HepG2 (cell line): ENCODE data around the gene AAMP. TPM values are rescaled to one million over a fixed set of nuclear protein-coding genes. Genes with fewer than 3 reads are reported as not detected.

Experiments used
- ADNP ChIP-seq: sonication (generic); formaldehyde crosslinking; IDR thresholded peaks from 2 replicates; pipeline ENCODE4 v1.4.0; 2020; ENCODE audit warnings: missing genetic modification reagents
- GFI1 ChIP-seq: sonication (generic); formaldehyde crosslinking; IDR thresholded peaks from 2 replicates; pipeline ENCODE4 v1.5.0; 2020; ENCODE audit warnings: missing genetic modification reagents, mild to moderate bottlenecking, borderline replicate concordance
- TBX2 ChIP-seq: sonication (generic); formaldehyde crosslinking; IDR thresholded peaks from 2 replicates; pipeline ENCODE4 v1.5.0; 2020; ENCODE audit warnings: missing genetic modification reagents, mild to moderate bottlenecking, borderline replicate concordance
- ZBTB34 ChIP-seq: sonication (generic); formaldehyde crosslinking; IDR thresholded peaks from 2 replicates; pipeline ENCODE4 v1.8.0; 2022; ENCODE audit warnings: mild to moderate bottlenecking, missing genetic modification reagents
- ZNF670 ChIP-seq: sonication (generic); formaldehyde crosslinking; IDR thresholded peaks from 2 replicates; pipeline ENCODE4 v1.8.0; 2022; ENCODE audit warnings: mild to moderate bottlenecking, missing genetic modification reagents, borderline replicate concordance
- polyA plus RNA-seq, 8 experiments: library from polyadenylated mRNA; depleted of rRNA in 3 of 8; stranded (reverse) in 7 of 8; unstranded in 1 of 8; fragments of >200 nt; fragmentation: Illumina TruSeq in 4 of 8; extraction: Trizol in 4 of 8; gene quantifications; 2 replicates each; pipeline versions ENCODE4 v1.2.1 to v1.2.3, GENCODE V29; 2011 to 2016; ENCODE audit warnings: low read depth in 4 of 8, missing spikeins in 1 of 8, mixed read lengths in 1 of 8; ENCODE audit not compliant: insufficient read depth in 1 of 8
- total RNA-seq, 5 experiments: library from RNA; depleted of rRNA; stranded (reverse); fragments of >200 nt; fragmentation: Illumina TruSeq; extraction: Trizol; gene quantifications; 2 replicates each; pipeline ENCODE4 v1.2.3, GENCODE V29; 2016; ENCODE audit warnings: low read depth in 1 of 5
- TF ChIP-seq, protein P1 (sequence below): IDR thresholded peaks from 2 replicates; pipeline ENCODE4 v1.6.1; 2016; ENCODE audit warnings: low read depth, missing genetic modification reagents, missing compliant biosample characterization
- TF ChIP-seq, protein P2 (sequence below): sonication (generic); formaldehyde crosslinking; IDR thresholded peaks from 2 replicates; pipeline ENCODE4 v1.4.0; 2020; ENCODE audit warnings: low read depth, missing genetic modification reagents
- TF ChIP-seq, protein P3 (sequence below): sonication (generic); formaldehyde crosslinking; IDR thresholded peaks from 2 replicates; pipeline ENCODE4 v1.5.0; 2020; ENCODE audit warnings: mild to moderate bottlenecking, missing genetic modification reagents, borderline replicate concordance
- TF ChIP-seq, protein P4 (sequence below): sonication (generic); formaldehyde crosslinking; IDR thresholded peaks from 2 replicates; pipeline ENCODE4 v1.8.1; 2022; ENCODE audit warnings: low read depth, mild to moderate bottlenecking, missing genetic modification reagents

The AAMP gene
- total and polyA plus RNA-seq, 2 of the 13 experiments (the other 11 are each of a cell fraction or from before 2014, with no cell fraction given) = 110 to 186 TPM

DNA sequence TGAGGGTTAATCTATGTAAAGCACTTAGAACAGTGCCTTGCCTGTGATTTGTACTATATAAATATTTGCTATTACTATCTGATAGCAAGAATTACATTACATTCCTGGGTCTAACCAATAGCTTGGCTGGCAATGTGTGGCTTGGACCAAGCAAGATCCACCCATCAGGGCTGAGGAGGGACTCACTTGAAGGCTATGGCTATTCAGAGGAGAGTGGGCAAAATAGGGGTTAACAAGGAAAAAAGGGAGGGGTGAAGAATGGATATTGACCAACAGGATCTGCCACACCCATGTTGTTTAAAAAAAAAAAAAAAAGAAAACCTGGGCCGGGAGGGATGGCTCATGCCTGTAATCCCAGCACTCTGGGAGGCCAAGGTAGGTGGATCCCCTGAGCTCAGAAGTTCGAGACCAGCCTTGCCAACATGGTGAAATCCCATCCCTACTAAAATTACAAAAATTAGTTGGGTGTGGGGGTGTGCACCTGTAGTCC is 42.4 kb upstream of the AAMP start (continued):
- TF ChIP-seq, protein P1, sequence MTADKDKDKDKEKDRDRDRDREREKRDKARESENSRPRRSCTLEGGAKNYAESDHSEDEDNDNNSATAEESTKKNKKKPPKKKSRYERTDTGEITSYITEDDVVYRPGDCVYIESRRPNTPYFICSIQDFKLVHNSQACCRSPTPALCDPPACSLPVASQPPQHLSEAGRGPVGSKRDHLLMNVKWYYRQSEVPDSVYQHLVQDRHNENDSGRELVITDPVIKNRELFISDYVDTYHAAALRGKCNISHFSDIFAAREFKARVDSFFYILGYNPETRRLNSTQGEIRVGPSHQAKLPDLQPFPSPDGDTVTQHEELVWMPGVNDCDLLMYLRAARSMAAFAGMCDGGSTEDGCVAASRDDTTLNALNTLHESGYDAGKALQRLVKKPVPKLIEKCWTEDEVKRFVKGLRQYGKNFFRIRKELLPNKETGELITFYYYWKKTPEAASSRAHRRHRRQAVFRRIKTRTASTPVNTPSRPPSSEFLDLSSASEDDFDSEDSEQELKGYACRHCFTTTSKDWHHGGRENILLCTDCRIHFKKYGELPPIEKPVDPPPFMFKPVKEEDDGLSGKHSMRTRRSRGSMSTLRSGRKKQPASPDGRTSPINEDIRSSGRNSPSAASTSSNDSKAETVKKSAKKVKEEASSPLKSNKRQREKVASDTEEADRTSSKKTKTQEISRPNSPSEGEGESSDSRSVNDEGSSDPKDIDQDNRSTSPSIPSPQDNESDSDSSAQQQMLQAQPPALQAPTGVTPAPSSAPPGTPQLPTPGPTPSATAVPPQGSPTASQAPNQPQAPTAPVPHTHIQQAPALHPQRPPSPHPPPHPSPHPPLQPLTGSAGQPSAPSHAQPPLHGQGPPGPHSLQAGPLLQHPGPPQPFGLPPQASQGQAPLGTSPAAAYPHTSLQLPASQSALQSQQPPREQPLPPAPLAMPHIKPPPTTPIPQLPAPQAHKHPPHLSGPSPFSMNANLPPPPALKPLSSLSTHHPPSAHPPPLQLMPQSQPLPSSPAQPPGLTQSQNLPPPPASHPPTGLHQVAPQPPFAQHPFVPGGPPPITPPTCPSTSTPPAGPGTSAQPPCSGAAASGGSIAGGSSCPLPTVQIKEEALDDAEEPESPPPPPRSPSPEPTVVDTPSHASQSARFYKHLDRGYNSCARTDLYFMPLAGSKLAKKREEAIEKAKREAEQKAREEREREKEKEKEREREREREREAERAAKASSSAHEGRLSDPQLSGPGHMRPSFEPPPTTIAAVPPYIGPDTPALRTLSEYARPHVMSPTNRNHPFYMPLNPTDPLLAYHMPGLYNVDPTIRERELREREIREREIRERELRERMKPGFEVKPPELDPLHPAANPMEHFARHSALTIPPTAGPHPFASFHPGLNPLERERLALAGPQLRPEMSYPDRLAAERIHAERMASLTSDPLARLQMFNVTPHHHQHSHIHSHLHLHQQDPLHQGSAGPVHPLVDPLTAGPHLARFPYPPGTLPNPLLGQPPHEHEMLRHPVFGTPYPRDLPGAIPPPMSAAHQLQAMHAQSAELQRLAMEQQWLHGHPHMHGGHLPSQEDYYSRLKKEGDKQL (CRISPR knock-in tag) = peak; percentile 33; the same call in 1 of the 2 replicates
- TF ChIP-seq, protein P2, sequence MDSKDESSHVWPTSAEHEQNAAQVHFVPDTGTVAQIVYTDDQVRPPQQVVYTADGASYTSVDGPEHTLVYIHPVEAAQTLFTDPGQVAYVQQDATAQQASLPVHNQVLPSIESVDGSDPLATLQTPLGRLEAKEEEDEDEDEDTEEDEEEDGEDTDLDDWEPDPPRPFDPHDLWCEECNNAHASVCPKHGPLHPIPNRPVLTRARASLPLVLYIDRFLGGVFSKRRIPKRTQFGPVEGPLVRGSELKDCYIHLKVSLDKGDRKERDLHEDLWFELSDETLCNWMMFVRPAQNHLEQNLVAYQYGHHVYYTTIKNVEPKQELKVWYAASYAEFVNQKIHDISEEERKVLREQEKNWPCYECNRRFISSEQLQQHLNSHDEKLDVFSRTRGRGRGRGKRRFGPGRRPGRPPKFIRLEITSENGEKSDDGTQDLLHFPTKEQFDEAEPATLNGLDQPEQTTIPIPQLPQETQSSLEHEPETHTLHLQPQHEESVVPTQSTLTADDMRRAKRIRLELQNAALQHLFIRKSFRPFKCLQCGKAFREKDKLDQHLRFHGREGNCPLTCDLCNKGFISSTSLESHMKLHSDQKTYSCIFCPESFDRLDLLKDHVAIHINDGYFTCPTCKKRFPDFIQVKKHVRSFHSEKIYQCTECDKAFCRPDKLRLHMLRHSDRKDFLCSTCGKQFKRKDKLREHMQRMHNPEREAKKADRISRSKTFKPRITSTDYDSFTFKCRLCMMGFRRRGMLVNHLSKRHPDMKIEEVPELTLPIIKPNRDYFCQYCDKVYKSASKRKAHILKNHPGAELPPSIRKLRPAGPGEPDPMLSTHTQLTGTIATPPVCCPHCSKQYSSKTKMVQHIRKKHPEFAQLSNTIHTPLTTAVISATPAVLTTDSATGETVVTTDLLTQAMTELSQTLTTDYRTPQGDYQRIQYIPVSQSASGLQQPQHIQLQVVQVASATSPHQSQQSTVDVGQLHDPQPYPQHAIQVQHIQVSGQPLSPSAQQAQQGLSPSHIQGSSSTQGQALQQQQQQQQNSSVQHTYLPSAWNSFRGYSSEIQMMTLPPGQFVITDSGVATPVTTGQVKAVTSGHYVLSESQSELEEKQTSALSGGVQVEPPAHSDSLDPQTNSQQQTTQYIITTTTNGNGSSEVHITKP (CRISPR knock-in tag) = 0 out of 2 replicates have a peak, but pooled peaks have one; percentile 24
- TF ChIP-seq, protein P3, sequence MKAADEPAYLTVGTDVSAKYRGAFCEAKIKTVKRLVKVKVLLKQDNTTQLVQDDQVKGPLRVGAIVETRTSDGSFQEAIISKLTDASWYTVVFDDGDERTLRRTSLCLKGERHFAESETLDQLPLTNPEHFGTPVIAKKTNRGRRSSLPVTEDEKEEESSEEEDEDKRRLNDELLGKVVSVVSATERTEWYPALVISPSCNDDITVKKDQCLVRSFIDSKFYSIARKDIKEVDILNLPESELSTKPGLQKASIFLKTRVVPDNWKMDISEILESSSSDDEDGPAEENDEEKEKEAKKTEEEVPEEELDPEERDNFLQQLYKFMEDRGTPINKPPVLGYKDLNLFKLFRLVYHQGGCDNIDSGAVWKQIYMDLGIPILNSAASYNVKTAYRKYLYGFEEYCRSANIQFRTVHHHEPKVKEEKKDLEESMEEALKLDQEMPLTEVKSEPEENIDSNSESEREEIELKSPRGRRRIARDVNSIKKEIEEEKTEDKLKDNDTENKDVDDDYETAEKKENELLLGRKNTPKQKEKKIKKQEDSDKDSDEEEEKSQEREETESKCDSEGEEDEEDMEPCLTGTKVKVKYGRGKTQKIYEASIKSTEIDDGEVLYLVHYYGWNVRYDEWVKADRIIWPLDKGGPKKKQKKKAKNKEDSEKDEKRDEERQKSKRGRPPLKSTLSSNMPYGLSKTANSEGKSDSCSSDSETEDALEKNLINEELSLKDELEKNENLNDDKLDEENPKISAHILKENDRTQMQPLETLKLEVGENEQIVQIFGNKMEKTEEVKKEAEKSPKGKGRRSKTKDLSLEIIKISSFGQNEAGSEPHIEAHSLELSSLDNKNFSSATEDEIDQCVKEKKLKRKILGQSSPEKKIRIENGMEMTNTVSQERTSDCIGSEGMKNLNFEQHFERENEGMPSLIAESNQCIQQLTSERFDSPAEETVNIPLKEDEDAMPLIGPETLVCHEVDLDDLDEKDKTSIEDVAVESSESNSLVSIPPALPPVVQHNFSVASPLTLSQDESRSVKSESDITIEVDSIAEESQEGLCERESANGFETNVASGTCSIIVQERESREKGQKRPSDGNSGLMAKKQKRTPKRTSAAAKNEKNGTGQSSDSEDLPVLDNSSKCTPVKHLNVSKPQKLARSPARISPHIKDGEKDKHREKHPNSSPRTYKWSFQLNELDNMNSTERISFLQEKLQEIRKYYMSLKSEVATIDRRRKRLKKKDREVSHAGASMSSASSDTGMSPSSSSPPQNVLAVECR = 0 out of 2 replicates have a peak, but pooled peaks have one; percentile 11
- TF ChIP-seq, protein P4, sequence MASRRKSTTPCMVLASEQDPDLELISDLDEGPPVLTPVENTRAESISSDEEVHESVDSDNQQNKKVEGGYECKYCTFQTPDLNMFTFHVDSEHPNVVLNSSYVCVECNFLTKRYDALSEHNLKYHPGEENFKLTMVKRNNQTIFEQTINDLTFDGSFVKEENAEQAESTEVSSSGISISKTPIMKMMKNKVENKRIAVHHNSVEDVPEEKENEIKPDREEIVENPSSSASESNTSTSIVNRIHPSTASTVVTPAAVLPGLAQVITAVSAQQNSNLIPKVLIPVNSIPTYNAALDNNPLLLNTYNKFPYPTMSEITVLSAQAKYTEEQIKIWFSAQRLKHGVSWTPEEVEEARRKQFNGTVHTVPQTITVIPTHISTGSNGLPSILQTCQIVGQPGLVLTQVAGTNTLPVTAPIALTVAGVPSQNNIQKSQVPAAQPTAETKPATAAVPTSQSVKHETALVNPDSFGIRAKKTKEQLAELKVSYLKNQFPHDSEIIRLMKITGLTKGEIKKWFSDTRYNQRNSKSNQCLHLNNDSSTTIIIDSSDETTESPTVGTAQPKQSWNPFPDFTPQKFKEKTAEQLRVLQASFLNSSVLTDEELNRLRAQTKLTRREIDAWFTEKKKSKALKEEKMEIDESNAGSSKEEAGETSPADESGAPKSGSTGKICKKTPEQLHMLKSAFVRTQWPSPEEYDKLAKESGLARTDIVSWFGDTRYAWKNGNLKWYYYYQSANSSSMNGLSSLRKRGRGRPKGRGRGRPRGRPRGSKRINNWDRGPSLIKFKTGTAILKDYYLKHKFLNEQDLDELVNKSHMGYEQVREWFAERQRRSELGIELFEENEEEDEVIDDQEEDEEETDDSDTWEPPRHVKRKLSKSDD (CRISPR knock-in tag) = no peak
- TF ChIP-seq TBX2 (CRISPR knock-in tag) = no peak
- peak; percentile 98 for TF ChIP-seq GFI1 (CRISPR knock-in tag)
- 0 out of 2 replicates have a peak, but pooled peaks have one; percentile 57 for TF ChIP-seq ZBTB34 (CRISPR knock-in tag)
- TF ChIP-seq ZNF670 (CRISPR knock-in tag) = 0 out of 2 replicates have a peak, but pooled peaks have one; percentile 37
- 0 out of 2 replicates have a peak, but pooled peaks have one; percentile 59 for TF ChIP-seq ADNP (CRISPR knock-in tag)
